ENCODE data around the gene CACNA1S.

Gene CACNA1S

DNA sequence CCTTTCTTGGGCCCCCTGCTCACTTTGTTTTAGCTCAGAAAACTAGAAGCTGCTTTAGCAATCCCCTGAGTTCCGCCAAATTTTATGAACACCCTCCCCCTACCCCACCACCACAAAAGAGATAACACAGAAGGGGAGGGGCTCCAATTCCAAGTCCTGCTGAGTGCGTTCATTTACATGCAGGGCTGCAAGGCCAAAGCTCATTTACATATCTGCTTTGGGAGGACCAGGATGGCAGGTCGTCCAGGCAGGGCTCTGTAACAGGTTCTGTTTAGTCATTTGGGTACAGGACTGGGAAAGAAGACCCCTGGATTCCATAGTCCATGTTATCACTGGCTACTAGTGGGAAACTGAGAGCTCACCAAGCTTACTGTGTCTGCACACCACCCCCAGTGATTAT lies 52.8 kb downstream of the CACNA1S start:
- H3K36me3 ChIP-seq (ENCODE audit: insufficient read depth, low read length): no peaks in the 10 kb centered on the region
- H3K27ac ChIP-seq (ENCODE audit: low read depth, low read length): no peak overlapping the region
- no peaks in the 10 kb centered on the region for H3K9me3 ChIP-seq (ENCODE audit: low read length)
- peaks cover 44% of the 10 kb centered on the region for H3K4me1 ChIP-seq (ENCODE audit: insufficient read depth, low read length)
- H3K27me3 ChIP-seq (ENCODE audit: control insufficient read depth in 1 of 2, insufficient read depth in 2 of 2, low read length in 2 of 2): no peaks in the 10 kb centered on the region
- H3K4me3 ChIP-seq (ENCODE audit: low read depth in 1 of 2, low read length in 2 of 2): no peak overlapping the region
- H3K9ac ChIP-seq (ENCODE audit: low read length): no peak overlapping the region

DNA sequence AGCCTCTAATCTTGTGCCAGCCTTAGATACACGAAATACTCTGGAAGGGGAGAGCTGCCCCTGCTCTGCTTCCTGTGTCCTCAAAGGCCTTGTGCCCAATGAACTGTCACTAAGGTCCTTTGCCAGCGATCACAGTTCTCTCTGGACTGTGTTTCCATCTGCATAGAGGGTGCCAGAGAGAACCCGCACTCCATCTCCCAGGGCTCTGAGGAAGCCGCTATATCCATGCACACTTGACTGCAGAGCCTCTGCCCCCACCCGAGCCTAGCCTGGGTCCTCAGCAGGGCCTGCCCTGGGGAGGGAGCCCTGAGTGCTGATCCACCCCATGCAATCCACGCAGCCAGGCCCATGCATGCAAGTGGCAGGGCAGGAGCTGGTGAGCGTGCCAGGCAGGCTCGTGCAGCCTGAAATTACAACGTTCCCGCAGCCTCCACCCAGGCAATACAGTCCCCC lies 58.1 kb downstream of the CACNA1S start:
- Histone ChIP-seq H3K36me3 (ENCODE audit: insufficient read depth, low read length) (no peaks in the 10 kb centered on the region), H3K27me3 (ENCODE audit: control insufficient read depth in 1 of 2, insufficient read depth in 2 of 2, low read length in 2 of 2) (no peaks in the 10 kb centered on the region), H3K4me3 (ENCODE audit: low read depth in 1 of 2, low read length in 2 of 2) (no peak overlapping the region)

DNA sequence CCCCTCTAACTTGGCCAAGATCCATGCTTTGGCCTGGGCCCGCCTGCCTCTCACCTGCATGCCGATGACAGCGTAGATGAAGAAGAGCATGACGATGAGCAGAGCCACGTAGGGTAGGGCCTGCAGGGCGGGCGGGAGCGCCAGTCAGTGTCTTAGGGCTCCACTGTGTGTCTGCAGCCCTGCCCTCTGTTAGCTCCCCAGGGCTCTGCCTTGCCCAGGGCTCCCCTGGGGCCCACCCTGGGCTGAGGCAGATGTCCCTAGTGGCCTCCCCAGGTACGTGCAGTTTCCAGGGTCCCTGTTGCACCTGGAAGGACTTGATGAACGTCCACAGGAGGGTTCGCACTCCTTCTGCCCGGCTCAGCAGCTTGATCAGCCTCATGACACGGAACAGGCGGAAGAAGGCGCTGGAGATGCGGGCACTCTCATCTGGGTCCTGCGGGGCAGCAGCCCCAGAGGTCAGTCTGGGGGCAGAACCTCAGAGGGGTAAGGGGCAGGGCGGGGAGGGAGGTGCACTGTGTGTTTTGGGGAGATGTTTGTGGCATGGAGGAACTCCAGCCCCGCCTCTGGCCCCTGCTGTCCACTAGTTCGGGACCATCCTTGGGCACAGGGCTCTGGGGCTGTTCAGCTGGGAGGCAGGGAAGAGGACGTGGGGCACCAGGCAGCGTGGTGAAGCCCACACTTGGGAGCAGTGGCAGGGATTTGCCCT lies 58.9 kb downstream of the CACNA1S start:
- Histone ChIP-seq H3K27me3 (ENCODE audit: control insufficient read depth in 1 of 2, insufficient read depth in 2 of 2, low read length in 2 of 2) (no peaks in the 10 kb centered on the region), H3K4me1 (ENCODE audit: insufficient read depth, low read length) (peaks cover 45% of the 10 kb centered on the region), H3K36me3 (ENCODE audit: insufficient read depth, low read length) (no peaks in the 10 kb centered on the region)

More for the DNA sequence above, 58.1 kb downstream of the CACNA1S start:
- Histone ChIP-seq H3K4me1 (ENCODE audit: insufficient read depth, low read length) (peaks cover 45% of the 10 kb centered on the region), H3K9ac (ENCODE audit: low read length) (no peak overlapping the region), H3K9me3 (ENCODE audit: low read length) (no peaks in the 10 kb centered on the region), H3K27ac (ENCODE audit: low read depth, low read length) (no peak overlapping the region)

DNA sequence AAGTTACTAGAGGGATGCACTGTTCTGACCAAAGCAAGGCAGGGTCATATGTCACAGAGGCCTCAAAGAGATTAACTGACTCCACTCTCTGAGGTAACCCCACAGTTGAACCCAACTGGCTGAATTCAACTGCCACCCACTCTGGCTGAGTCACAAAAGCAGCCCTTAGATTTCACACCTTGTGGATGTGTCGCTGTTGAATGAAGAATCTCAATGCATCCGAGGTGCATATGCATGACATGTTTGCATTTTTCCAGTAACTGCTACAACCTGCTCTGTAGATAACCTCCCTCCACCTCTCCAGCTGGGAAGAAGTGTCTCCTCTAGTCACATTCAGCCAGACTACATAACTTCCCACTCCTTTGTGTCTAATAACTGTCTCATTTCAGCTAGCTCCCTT lies 60.8 kb downstream of the CACNA1S start:
- no peaks in the 10 kb centered on the region for H3K36me3 ChIP-seq (ENCODE audit: insufficient read depth, low read length)
- no peaks in the 10 kb centered on the region for H3K27me3 ChIP-seq (ENCODE audit: control insufficient read depth in 1 of 2, insufficient read depth in 2 of 2, low read length in 2 of 2)
- no peaks in the 10 kb centered on the region for H3K9me3 ChIP-seq (ENCODE audit: low read length)
- peaks cover 35% of the 10 kb centered on the region for H3K4me1 ChIP-seq (ENCODE audit: insufficient read depth, low read length)
- H3K9ac ChIP-seq (ENCODE audit: low read length): no peak overlapping the region
- no peak overlapping the region for H3K4me3 ChIP-seq (ENCODE audit: low read depth in 1 of 2, low read length in 2 of 2)
- no peak overlapping the region for H3K27ac ChIP-seq (ENCODE audit: low read depth, low read length)

More for the DNA sequence above, 58.9 kb downstream of the CACNA1S start:
- Histone ChIP-seq H3K9ac (ENCODE audit: low read length) (no peak overlapping the region), H3K4me3 (ENCODE audit: low read depth in 1 of 2, low read length in 2 of 2) (no peak overlapping the region), H3K9me3 (ENCODE audit: low read length) (no peaks in the 10 kb centered on the region), H3K27ac (ENCODE audit: low read depth, low read length) (no peak overlapping the region)

DNA sequence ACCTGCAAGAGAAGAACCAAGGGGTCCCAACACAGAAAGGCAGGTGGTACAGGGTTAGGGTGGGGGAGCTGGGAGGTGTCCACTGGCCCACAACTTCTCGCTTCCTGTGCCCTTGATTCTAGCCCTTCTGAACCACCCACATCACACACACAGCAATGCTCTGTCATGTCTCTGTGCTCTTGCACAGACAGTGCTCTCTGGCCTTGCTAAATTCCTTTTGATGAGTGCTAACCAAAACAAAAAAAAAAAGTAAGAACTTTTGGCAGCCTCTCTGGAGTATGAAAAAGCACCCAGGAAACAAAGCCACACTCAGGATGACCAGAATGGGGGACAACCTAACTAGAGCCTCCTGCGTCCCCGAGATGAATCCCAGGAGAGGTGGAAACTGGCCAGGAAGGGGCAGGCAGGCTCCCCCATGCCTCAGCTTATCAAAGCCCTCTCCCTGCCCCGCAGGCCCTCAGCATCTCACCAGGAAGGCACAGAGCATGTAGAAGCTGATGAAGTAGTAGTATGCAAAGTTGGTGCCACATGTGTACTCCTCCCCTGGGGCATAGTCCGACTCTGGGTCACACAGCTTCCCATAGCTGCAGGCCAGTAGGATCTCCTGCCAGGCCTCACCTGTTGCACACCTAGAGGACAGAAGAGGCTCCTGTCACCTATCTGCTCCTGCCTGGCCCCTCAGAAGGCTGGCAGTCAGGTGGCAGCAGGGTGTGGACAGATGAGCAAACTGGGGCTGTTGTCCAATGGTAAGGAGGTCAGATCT lies 61.5 kb downstream of the CACNA1S start:
- no peak overlapping the region for H3K9ac ChIP-seq (ENCODE audit: low read length)
- H3K27ac ChIP-seq (ENCODE audit: low read depth, low read length): no peak overlapping the region
- H3K4me3 ChIP-seq (ENCODE audit: low read depth in 1 of 2, low read length in 2 of 2): no peak overlapping the region
- no peaks in the 10 kb centered on the region for H3K9me3 ChIP-seq (ENCODE audit: low read length)
- H3K27me3 ChIP-seq (ENCODE audit: control insufficient read depth in 1 of 2, insufficient read depth in 2 of 2, low read length in 2 of 2): no peaks in the 10 kb centered on the region
- H3K36me3 ChIP-seq (ENCODE audit: insufficient read depth, low read length): no peaks in the 10 kb centered on the region
- peaks cover 28% of the 10 kb centered on the region for H3K4me1 ChIP-seq (ENCODE audit: insufficient read depth, low read length)

DNA sequence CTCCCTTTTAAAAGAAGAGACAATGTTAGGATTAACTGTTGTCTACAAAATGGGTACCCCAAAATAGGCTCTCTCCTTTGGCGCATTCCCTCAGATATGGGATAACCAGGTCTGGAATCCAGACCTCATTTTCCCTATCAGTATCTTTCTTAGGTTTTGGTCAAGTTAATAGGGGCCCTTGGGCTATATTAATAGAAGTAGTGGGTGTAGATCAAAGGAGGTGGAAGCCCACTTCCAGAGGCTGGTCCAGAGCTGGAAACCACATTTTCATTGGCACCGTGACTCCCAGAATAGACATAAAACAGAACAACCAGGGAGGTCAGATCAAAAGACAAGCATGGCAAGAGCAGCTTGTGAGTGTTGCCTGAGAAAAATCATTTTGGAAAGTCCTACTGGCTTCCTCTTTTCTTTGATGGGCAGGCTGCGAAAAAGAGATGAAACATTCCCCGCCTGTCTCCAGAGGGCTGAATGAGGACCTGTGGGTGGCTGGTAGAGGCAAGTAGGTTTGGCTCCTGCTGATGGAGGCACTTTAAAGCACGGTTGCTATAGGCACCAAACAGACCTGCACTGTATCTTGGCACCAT lies 62.9 kb downstream of the CACNA1S start:
- Histone ChIP-seq H3K27me3 (ENCODE audit: control insufficient read depth in 1 of 2, insufficient read depth in 2 of 2, low read length in 2 of 2) (no peaks in the 10 kb centered on the region), H3K36me3 (ENCODE audit: insufficient read depth, low read length) (no peaks in the 10 kb centered on the region), H3K9me3 (ENCODE audit: low read length) (no peaks in the 10 kb centered on the region), H3K27ac (ENCODE audit: low read depth, low read length) (no peak overlapping the region), H3K4me1 (ENCODE audit: insufficient read depth, low read length) (peaks cover 17% of the 10 kb centered on the region), H3K9ac (ENCODE audit: low read length) (no peak overlapping the region), H3K4me3 (ENCODE audit: low read depth in 1 of 2, low read length in 2 of 2) (no peak overlapping the region)

DNA sequence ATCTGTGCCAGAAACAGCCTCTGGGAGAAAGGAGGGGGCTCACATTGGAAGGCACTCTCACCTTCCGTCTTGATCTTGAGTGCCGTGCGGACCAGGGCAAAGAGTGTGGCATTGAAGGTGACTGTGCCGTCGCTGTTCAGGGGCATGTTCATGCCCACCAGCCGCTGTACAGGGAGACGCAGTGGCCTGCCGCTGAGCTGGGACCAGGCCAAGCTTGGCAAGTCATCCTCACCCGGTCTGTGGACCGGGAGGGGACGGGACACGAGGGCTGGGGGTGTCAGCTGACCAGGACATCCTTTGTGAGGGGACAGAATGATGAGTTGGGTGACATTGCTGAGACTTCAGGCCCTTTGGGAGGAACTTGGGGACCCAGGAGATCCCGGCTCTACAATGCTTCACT lies 63.7 kb downstream of the CACNA1S start:
- no peaks in the 10 kb centered on the region for H3K27me3 ChIP-seq (ENCODE audit: control insufficient read depth in 1 of 2, insufficient read depth in 2 of 2, low read length in 2 of 2)
- no peak overlapping the region for H3K27ac ChIP-seq (ENCODE audit: low read depth, low read length)
- H3K36me3 ChIP-seq (ENCODE audit: insufficient read depth, low read length): no peaks in the 10 kb centered on the region
- H3K9me3 ChIP-seq (ENCODE audit: low read length): no peaks in the 10 kb centered on the region
- no peak overlapping the region for H3K9ac ChIP-seq (ENCODE audit: low read length)
- peaks cover 12% of the 10 kb centered on the region for H3K4me1 ChIP-seq (ENCODE audit: insufficient read depth, low read length)
- no peak overlapping the region for H3K4me3 ChIP-seq (ENCODE audit: low read depth in 1 of 2, low read length in 2 of 2)

DNA sequence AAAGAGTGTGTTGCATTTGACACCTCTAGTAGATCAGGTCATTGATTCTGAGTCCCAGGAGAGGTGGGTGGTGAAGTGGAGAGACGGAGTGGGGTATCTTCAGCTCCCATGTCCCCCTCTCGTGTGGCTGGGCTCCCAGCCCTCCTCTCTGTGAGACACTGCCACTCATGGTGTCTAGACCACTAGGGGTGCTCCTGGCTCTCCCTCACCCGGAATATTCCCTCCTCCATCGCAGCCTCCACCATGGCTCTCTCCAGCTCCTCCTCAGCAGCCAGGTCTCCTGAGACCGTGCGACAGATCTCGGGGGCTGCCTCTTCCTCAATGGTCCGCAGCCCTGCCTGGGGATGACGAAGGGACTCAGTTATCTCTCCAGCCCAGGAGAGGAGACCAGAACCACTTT lies 68.1 kb downstream of the CACNA1S start:
- no peaks in the 10 kb centered on the region for H3K36me3 ChIP-seq (ENCODE audit: insufficient read depth, low read length)

DNA sequence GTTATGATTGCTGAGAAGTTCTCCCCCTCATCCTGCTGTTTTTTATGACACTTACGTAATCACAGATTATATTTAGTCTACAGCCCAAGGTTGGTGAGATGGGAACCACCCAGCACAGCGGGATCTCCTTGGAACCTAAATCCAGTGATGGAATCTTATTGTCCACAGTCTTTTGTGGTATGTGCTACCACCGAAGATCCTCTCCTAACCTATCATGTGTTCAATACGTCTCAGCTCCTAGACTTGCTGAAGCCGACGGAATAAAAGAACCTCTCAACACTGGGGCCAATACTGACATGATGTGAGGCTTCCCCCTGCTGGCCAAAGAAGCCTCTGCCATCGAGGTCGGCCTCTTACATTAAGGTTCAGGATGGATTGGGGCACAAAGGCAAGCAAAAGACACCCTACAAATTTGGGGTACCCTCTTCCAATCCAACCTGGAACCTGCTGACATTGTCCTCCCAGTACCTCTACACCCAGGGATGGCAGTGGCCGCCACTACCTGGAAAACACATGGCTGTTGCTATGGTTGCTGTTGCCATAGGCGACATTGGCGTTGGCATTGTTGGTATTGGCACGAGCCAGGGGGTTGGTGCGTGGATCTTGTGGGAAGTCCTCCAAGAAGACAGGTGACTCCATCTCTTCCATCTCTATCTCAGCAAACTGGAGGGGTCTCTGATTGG lies 69.3 kb downstream of the CACNA1S start:
- no peaks in the 10 kb centered on the region for H3K4me1 ChIP-seq (ENCODE audit: insufficient read depth, low read length)
- no peaks in the 10 kb centered on the region for H3K27me3 ChIP-seq (ENCODE audit: control insufficient read depth in 1 of 2, insufficient read depth in 2 of 2, low read length in 2 of 2)
- no peak overlapping the region for H3K4me3 ChIP-seq (ENCODE audit: low read depth in 1 of 2, low read length in 2 of 2)
- no peak overlapping the region for H3K9ac ChIP-seq (ENCODE audit: low read length)
- H3K9me3 ChIP-seq (ENCODE audit: low read length): no peaks in the 10 kb centered on the region
- no peaks in the 10 kb centered on the region for H3K36me3 ChIP-seq (ENCODE audit: insufficient read depth, low read length)
- no peak overlapping the region for H3K27ac ChIP-seq (ENCODE audit: low read depth, low read length)

More for the DNA sequence above, 68.1 kb downstream of the CACNA1S start:
- Histone ChIP-seq H3K9me3 (ENCODE audit: low read length) (no peaks in the 10 kb centered on the region), H3K4me1 (ENCODE audit: insufficient read depth, low read length) (no peaks in the 10 kb centered on the region), H3K27me3 (ENCODE audit: control insufficient read depth in 1 of 2, insufficient read depth in 2 of 2, low read length in 2 of 2) (no peaks in the 10 kb centered on the region), H3K27ac (ENCODE audit: low read depth, low read length) (no peak overlapping the region), H3K9ac (ENCODE audit: low read length) (no peak overlapping the region), H3K4me3 (ENCODE audit: low read depth in 1 of 2, low read length in 2 of 2) (no peak overlapping the region)

DNA sequence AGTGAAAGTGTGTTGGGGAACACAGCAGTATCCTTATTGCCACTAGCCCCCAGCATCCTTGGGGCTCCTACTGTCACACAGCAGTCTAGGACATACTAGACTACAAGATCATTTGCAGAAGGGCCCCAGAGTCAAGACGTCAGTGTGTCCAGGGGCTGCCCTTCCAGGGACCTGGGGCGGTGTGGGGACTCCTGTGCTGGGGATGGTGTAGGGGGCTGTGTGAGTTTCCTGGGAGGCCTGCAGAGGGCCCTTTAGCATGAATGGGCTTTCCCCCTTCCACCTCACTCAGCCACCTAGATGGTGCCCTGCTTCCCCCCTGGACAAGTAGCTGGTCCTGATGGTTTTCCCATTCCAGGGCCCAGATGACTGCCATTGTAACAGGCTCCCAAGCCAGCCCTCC lies 71.2 kb downstream of the CACNA1S start:
- no peaks in the 10 kb centered on the region for H3K9me3 ChIP-seq (ENCODE audit: low read length)
- no peak overlapping the region for H3K27ac ChIP-seq (ENCODE audit: low read depth, low read length)
- H3K27me3 ChIP-seq (ENCODE audit: control insufficient read depth in 1 of 2, insufficient read depth in 2 of 2, low read length in 2 of 2): no peaks in the 10 kb centered on the region
- H3K36me3 ChIP-seq (ENCODE audit: insufficient read depth, low read length): no peaks in the 10 kb centered on the region
- no peaks in the 10 kb centered on the region for H3K4me1 ChIP-seq (ENCODE audit: insufficient read depth, low read length)
- no peak overlapping the region for H3K4me3 ChIP-seq (ENCODE audit: low read depth in 1 of 2, low read length in 2 of 2)
- no peak overlapping the region for H3K9ac ChIP-seq (ENCODE audit: low read length)

DNA sequence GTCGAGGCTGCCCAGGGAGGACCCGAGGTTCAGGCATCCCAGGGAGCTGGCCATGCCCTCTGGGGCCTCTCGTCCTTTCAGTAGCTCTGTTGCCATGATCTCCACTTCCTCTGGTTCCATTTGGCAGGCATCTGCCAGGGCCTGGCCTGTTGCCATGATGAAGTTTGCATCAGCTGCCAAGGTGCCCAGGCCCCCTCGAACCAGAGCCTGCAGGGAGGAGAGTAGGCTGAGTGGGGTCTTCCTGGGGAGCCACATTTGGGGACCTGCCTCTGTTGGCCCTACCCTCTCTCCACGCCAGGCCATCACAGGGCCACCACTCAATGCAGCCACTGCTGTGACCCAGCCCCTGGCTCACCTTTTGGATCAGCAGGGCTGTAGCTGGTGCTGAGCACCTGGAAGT lies 72.3 kb downstream of the CACNA1S start:
- H3K4me3 ChIP-seq (ENCODE audit: low read depth in 1 of 2, low read length in 2 of 2): no peak overlapping the region
- H3K4me1 ChIP-seq (ENCODE audit: insufficient read depth, low read length): no peaks in the 10 kb centered on the region
- no peak overlapping the region for H3K27ac ChIP-seq (ENCODE audit: low read depth, low read length)
- no peaks in the 10 kb centered on the region for H3K9me3 ChIP-seq (ENCODE audit: low read length)
- H3K36me3 ChIP-seq (ENCODE audit: insufficient read depth, low read length): no peaks in the 10 kb centered on the region
- H3K27me3 ChIP-seq (ENCODE audit: control insufficient read depth in 1 of 2, insufficient read depth in 2 of 2, low read length in 2 of 2): no peaks in the 10 kb centered on the region
- H3K9ac ChIP-seq (ENCODE audit: low read length): no peak overlapping the region
